Astrocyte of the hippocampus (primary cell): ENCODE measurements around the gene ABI3.
A peak's percentile ranks its signal among the peaks of the same experiment; 100 is the strongest.

Experiments
- DNase-seq: peaks from one replicate; pipeline ENCODE4 v3.0.0; 2011; ENCODE audit warnings: low read depth, low spot score

ABI3 gene

GRCh38 chr17:49197346-49197998 lies 13.0 kb upstream of the ABI3 start:
- DNase-seq: no peak

- DNase-seq: no peak
Observed at GRCh38 chr17:49198211-49198610, 12.3 kb upstream of the ABI3 start.

GRCh38 chr17:49200423-49201083 lies 10.0 kb upstream of the ABI3 start:
- DNase-seq: no peak

GRCh38 chr17:49201481-49201927 lies 9.0 kb upstream of the ABI3 start:
- DNase-seq: peak; percentile 52

- DNase-seq: no peak
Observed at GRCh38 chr17:49203796-49204195, 6.7 kb upstream of the ABI3 start.

- no peak for DNase-seq
Observed at GRCh38 chr17:49204516-49204915, 6.0 kb upstream of the ABI3 start.

GRCh38 chr17:49209061-49209571 lies 1.4 kb upstream of the ABI3 start:
- DNase-seq: no peak

GRCh38 chr17:49213399-49213798 lies 2.9 kb downstream of the ABI3 start:
- no peak for DNase-seq

- DNase-seq: no peak
Observed at GRCh38 chr17:49213847-49214246, 3.3 kb downstream of the ABI3 start.

- DNase-seq: peak; percentile 76
Observed at GRCh38 chr17:49214676-49215360, 4.3 kb downstream of the ABI3 start.

GRCh38 chr17:49216482-49216881 lies 6.0 kb downstream of the ABI3 start:
- DNase-seq: no peak

GRCh38 chr17:49216953-49217650 lies 6.6 kb downstream of the ABI3 start:
- DNase-seq: no peak

- DNase-seq: no peak
Observed at GRCh38 chr17:49217651-49218413, 7.3 kb downstream of the ABI3 start.

- no peak for DNase-seq
Observed at GRCh38 chr17:49218941-49219913, 8.7 kb downstream of the ABI3 start.

GRCh38 chr17:49219987-49220386 lies 9.5 kb downstream of the ABI3 start:
- DNase-seq: no peak

GRCh38 chr17:49223168-49223516 lies 12.6 kb downstream of the ABI3 start:
- DNase-seq: no peak

GRCh38 chr17:49223517-49224197 lies 13.2 kb downstream of the ABI3 start:
- peak; percentile 49 for DNase-seq

- DNase-seq: peak; percentile 21
Observed at GRCh38 chr17:49224198-49224996, 13.9 kb downstream of the ABI3 start.

- no peak for DNase-seq
Observed at GRCh38 chr17:49224997-49225337, 14.5 kb downstream of the ABI3 start.
